ENCODE results near the gene SVOP. TPM values are rescaled to one million over a fixed set of nuclear protein-coding genes. Genes with fewer than 3 reads are reported as not detected.

Gene SVOP
- total RNA-seq, 1 experiment from 2014 or later, result 0.47 TPM

DNA sequence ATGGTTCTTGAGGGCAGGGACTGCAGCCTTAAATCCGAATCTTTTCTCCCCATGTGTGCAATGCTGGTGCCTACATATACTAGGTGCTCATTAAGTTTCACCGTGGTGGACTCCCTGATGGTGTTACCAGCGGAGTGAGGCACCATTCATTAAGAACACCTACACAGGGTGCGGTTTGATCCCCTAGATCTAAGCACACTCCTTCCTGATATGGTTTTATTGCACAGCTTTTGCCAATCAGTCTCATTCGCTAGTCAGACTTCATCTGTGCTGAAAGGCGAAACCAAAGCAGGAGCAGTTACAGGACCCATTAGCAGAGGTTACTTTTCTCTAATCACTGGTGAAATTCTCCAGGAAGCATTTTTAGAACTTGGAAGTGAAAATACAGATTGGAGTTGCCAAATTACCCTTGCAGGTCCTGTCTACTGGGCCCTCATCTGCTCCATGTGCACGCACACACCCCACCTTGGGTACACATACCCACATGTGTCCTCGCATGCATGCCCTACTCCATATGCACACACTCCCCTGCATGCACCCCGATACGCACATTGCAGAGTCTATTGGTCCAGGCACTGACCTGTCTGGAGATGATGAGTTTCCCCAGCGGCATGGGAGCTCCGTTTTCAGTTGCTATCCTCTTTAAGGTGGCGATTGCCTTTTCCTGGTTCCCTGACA is 82.5 kb downstream of the SVOP start (continued):
- TF ChIP-seq ZNF274 (IDR thresholded peaks at IDR 0.05; ENCODE audit: low read depth, low read length), result no peak
- TF ChIP-seq, protein P1, sequence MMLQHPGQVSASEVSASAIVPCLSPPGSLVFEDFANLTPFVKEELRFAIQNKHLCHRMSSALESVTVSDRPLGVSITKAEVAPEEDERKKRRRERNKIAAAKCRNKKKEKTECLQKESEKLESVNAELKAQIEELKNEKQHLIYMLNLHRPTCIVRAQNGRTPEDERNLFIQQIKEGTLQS (IDR thresholded peaks at IDR 0.05), result no peak
- no peak for TF ChIP-seq CEBPB (IDR thresholded peaks at IDR 0.05; ENCODE audit: low read depth)
- no peak for TF ChIP-seq TCF7L2 (IDR thresholded peaks at IDR 0.05; ENCODE audit: borderline replicate concordance, extremely low read depth, insufficient read depth, insufficient read length)
- no peak for TF ChIP-seq EZH2phosphoT487 (IDR thresholded peaks at IDR 0.05; ENCODE audit: borderline replicate concordance)
- TF ChIP-seq FOSL1 (IDR thresholded peaks at IDR 0.05; ENCODE audit: low read depth), result no peak
- TF ChIP-seq ZFX (IDR thresholded peaks at IDR 0.05), result no peak

DNA sequence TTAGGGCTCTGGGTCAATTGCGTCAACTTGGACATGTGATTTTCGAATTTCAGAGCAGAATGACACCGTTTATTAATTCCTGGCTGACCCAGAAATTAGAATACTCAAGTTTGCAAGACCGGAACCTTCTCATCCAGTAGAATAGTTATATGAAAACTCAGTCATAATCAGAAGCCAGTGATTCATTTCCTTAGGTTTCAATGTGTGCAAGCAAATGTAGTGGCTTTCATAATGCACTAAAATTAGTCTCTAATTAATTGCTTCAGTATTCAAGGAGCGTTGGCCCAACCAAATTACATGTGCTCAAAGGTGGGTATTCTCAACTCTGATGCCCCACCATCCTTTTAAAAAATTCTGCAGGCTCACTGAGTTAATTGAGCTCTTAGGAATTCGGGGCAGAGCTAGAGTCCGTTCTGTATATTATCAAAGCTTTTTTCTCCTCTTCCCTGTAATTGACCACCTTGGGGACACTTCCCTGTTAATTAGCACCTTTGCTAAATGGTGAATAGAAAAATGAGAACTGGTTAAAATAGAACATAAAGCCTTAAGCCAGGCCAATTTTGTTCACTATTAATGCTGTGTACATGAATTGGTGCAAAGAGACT is 85.6 kb downstream of the SVOP start:
- ATAC-seq, result no peak
- Histone ChIP-seq H3K4me2 (ENCODE audit: low read length) (no peak overlapping the region), H3K9ac (ENCODE audit: low read length) (no peak overlapping the region), H4K20me1 (ENCODE audit: insufficient read depth) (no peaks in the 10 kb centered on the region), H3K27ac (ENCODE audit: low read depth, low read length) (no peak overlapping the region), H3K27me3 (ENCODE audit: insufficient read depth, low read length) (no peaks in the 10 kb centered on the region), H3K9me3 (ENCODE audit: control insufficient read depth in 1 of 2, insufficient read depth in 1 of 2, low read depth in 1 of 2, low read length in 2 of 2) (no peaks in the 10 kb centered on the region), H2AFZ (ENCODE audit: low read depth, low read length, poor library complexity, severe bottlenecking) (no peak overlapping the region), H3K36me3 (ENCODE audit: control insufficient read depth in 1 of 2, insufficient read depth in 2 of 2, low read length in 2 of 2) (no peaks in the 10 kb centered on the region), H3K79me2 (ENCODE audit: insufficient read depth, low read length) (no peaks in the 10 kb centered on the region), H3K9me2 (ENCODE audit: insufficient read depth) (no peaks in the 10 kb centered on the region), H3K4me1 (ENCODE audit: control insufficient read depth in 1 of 2, insufficient read depth in 2 of 2, low read length in 2 of 2) (peaks cover 0 to 4% of the 10 kb centered on the region in 2 experiments; a peak in 1 of 4 replicates), H3K4me3 (replicated peaks in 1 of 2; ENCODE audit: low read depth in 1 of 2, low read length in 2 of 2) (no peak overlapping the region)
- RAD21 ChIA-PET (ENCODE audit: low non-redundant PET in 1 of 2, low total read pairs in 2 of 2, uncharacterized antibody in 2 of 2, unreplicated experiment in 2 of 2), result no interaction called here
- intact Hi-C loops (cut with micrococcal nuclease), result no loop called here
- no peak for DNase-seq (ENCODE audit: low read depth, low spot score)
- CTCF ChIA-PET, result no interaction called here
- POLR2A ChIA-PET, result no interaction called here
- no TSS peak for BruUV-seq (replicated peaks)
- TF ChIP-seq, protein P2, sequence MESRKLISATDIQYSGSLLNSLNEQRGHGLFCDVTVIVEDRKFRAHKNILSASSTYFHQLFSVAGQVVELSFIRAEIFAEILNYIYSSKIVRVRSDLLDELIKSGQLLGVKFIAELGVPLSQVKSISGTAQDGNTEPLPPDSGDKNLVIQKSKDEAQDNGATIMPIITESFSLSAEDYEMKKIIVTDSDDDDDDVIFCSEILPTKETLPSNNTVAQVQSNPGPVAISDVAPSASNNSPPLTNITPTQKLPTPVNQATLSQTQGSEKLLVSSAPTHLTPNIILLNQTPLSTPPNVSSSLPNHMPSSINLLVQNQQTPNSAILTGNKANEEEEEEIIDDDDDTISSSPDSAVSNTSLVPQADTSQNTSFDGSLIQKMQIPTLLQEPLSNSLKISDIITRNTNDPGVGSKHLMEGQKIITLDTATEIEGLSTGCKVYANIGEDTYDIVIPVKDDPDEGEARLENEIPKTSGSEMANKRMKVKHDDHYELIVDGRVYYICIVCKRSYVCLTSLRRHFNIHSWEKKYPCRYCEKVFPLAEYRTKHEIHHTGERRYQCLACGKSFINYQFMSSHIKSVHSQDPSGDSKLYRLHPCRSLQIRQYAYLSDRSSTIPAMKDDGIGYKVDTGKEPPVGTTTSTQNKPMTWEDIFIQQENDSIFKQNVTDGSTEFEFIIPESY (IDR thresholded peaks at IDR 0.05; ENCODE audit: extremely low read depth, insufficient replicate concordance, low read length), result no peak
- TF ChIP-seq, protein P3, sequence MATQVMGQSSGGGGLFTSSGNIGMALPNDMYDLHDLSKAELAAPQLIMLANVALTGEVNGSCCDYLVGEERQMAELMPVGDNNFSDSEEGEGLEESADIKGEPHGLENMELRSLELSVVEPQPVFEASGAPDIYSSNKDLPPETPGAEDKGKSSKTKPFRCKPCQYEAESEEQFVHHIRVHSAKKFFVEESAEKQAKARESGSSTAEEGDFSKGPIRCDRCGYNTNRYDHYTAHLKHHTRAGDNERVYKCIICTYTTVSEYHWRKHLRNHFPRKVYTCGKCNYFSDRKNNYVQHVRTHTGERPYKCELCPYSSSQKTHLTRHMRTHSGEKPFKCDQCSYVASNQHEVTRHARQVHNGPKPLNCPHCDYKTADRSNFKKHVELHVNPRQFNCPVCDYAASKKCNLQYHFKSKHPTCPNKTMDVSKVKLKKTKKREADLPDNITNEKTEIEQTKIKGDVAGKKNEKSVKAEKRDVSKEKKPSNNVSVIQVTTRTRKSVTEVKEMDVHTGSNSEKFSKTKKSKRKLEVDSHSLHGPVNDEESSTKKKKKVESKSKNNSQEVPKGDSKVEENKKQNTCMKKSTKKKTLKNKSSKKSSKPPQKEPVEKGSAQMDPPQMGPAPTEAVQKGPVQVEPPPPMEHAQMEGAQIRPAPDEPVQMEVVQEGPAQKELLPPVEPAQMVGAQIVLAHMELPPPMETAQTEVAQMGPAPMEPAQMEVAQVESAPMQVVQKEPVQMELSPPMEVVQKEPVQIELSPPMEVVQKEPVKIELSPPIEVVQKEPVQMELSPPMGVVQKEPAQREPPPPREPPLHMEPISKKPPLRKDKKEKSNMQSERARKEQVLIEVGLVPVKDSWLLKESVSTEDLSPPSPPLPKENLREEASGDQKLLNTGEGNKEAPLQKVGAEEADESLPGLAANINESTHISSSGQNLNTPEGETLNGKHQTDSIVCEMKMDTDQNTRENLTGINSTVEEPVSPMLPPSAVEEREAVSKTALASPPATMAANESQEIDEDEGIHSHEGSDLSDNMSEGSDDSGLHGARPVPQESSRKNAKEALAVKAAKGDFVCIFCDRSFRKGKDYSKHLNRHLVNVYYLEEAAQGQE (IDR thresholded peaks at IDR 0.05; ENCODE audit: low read depth), result no peak
- TF ChIP-seq RAD21 (IDR thresholded peaks at IDR 0.05; ENCODE audit: low read depth) (no peak), ZNF274 (IDR thresholded peaks at IDR 0.05; ENCODE audit: low read depth, low read length) (no peak), ZFX (IDR thresholded peaks at IDR 0.05) (no peak), SRF (IDR thresholded peaks at IDR 0.05; ENCODE audit: low read depth) (no peak), POLR2A (IDR thresholded peaks at IDR 0.05; ENCODE audit: borderline replicate concordance, extremely low read depth, insufficient read depth, insufficient read length) (no peak), EZH2phosphoT487 (IDR thresholded peaks at IDR 0.05; ENCODE audit: borderline replicate concordance) (no peak), ELF1 (IDR thresholded peaks at IDR 0.05; ENCODE audit: borderline replicate concordance, low read depth) (no peak)
- TF ChIP-seq, protein P4, sequence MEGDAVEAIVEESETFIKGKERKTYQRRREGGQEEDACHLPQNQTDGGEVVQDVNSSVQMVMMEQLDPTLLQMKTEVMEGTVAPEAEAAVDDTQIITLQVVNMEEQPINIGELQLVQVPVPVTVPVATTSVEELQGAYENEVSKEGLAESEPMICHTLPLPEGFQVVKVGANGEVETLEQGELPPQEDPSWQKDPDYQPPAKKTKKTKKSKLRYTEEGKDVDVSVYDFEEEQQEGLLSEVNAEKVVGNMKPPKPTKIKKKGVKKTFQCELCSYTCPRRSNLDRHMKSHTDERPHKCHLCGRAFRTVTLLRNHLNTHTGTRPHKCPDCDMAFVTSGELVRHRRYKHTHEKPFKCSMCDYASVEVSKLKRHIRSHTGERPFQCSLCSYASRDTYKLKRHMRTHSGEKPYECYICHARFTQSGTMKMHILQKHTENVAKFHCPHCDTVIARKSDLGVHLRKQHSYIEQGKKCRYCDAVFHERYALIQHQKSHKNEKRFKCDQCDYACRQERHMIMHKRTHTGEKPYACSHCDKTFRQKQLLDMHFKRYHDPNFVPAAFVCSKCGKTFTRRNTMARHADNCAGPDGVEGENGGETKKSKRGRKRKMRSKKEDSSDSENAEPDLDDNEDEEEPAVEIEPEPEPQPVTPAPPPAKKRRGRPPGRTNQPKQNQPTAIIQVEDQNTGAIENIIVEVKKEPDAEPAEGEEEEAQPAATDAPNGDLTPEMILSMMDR (IDR thresholded peaks at IDR 0.05 in 2 of 3, conservative IDR thresholded peaks at IDR 0.05 in 1 of 3; ENCODE audit: borderline replicate concordance in 1 of 3, insufficient read depth in 1 of 3, low read depth in 2 of 3, low read length in 2 of 3), result no peak
- TF ChIP-seq, protein P1 (IDR thresholded peaks at IDR 0.05), result no peak
- TF ChIP-seq, protein P5, sequence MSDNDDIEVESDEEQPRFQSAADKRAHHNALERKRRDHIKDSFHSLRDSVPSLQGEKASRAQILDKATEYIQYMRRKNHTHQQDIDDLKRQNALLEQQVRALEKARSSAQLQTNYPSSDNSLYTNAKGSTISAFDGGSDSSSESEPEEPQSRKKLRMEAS (IDR thresholded peaks at IDR 0.05), result no peak

All from HCT116 (cell line).